Measurements from ENCODE around the gene DDX47.
"Not testable (repeated sequence)": the region's sequence is repeated elsewhere in the genome, so short reads cannot be mapped to it uniquely, and the experiment has no call there.

Gene DDX47

GRCh38 chr12:12823811-12824210, 10.7 kb downstream of the DDX47 start:
- DNase-seq = no peak

DNA sequence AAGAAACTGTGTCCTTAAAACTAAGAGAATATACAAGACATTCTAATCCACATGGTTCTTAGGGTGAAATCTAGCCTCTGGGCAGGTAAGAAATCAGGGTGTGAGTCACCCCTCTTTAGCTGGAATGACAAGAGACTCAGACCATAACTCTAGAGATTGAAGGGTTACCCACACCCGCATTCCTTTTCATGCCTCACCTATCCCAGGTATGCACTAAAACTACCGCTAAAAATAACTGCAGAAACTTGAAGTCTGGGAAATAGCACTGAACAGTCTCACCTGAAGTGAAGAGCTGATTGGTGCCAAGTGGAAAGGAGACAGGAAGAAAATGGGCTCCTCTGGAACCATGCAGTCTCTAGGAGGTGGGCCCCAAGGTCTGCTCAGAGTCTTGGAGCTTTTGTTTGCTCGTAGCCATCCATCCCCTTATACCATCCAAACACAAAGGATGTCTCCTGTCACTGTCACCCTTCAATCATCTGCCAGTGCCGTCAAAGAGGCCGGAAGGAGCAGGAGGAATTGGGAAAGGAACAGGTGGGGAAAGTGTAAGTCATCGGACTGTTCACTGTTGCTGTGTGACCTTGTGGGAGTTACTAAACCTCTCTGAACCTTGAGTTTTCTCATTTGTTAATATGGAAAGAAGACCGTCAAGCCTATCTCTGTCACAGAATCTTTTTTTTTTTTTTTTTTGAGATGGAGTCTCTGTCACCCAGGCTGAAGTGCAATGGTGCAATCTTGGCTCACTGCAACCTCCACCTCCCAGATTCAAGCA, 22.4 kb downstream of the DDX47 start:
- no peak for DNase-seq

- DNase-seq = no peak
Observed at GRCh38 chr12:12836571-12836970, 23.4 kb downstream of the DDX47 start.

- no peak for DNase-seq
Observed at GRCh38 chr12:12837025-12837812, 24.1 kb downstream of the DDX47 start.

- no peak for DNase-seq
Observed at GRCh38 chr12:12837813-12838153, 24.6 kb downstream of the DDX47 start.

- no peak for DNase-seq
Observed at GRCh38 chr12:12839003-12839395, 25.9 kb downstream of the DDX47 start.

GRCh38 chr12:12839439-12839838, 26.3 kb downstream of the DDX47 start:
- DNase-seq = not testable (repeated sequence)

- DNase-seq = peak; percentile 26
Observed at GRCh38 chr12:12839873-12840579, 26.9 kb downstream of the DDX47 start.

DNA sequence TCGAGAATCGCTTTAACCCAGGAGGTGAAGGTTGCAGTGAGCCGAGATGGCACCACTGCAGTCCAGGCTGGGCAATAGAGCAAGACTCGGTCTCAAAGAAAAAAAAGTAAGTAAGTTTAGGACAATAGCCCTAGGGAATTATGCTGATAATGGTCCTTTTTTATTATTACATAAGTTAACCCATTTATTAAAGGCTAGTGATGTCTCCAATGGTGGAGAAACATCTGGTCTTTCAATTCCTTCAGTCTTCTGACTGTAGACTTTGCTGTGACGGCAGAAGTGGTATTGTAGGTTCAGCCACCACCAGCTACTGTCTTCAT, 27.4 kb downstream of the DDX47 start:
- DNase-seq = no peak

GRCh38 chr12:12841428-12841827, 28.3 kb downstream of the DDX47 start:
- DNase-seq = not testable (repeated sequence)

GRCh38 chr12:12845794-12846243, 32.7 kb downstream of the DDX47 start:
- no peak for DNase-seq

DNA sequence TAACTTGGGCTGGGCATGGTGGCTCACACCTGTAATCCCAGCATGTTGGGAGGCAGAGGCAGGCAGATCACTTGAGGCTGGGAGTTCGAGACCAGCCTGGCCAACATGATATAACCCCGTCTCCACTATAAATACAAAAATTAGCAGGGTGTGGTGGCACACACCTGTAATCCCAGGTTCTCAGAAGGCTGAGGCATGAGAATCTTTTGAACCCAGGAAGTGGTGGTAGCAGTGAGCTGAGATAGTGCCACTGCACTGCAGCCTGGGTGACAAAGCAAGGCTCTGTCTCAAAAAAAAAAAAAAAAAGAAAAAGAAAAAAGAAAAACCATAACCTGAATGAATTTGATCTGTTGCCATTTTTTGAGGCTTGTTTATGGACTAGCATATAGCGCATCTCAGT, 33.6 kb downstream of the DDX47 start:
- DNase-seq = not testable (repeated sequence)

DNA sequence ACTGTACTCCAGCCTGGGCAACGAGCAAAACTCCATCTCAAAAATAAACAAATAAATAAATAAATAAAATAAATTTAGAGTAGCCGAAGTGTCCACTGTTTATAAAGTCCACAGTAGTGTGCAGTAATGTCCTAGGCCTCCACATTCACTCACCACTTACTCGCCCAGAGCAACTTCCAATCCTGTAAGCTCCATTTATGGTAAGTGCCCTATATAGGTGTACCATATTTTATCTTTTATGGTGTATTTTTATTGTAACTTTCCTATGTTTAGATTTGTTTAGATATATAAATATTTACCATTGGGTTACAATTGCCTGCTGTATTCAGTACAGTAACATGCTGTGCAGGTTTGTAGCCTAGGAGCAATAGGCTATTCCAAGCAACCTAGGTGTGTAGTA, 40.3 kb downstream of the DDX47 start:
- no peak for DNase-seq

DNA sequence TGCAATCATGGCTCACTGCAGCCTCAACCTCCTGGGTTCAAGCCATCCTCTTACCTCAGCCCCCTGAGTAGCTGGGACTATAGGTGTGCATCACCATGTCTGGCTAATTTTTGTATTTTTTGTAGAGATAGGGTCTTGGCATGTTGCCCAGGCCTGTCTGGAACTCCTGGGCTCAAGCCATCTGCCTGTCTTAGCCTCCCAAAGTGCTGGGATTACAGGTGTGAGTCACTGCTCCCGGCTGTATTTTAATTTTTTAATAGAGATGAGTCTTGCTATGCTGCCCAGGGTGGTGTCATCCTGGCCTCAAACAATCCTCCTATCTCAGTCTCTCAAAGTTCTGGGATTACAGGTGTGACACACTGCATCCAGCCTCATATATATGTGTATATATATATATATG, 46.5 kb downstream of the DDX47 start:
- no peak for DNase-seq

DNA sequence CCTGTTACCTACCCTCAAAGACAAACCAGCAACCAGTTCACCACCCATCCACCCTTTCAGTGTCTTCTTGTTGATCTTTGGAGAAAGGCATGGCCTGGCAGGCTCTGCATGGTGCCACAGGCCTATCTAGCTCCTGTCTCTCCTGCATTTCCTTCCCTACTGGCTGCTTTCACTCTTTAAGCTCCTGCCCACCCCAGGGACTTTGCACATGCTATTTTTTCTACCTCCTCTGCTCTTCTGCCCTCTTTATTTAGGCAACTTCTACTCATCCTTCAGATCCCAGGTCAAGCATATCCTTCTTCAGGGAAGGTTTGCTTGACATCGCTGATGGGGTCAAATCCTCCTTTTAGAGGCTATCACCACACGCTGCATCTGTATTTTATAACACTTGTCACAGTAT, 51.1 kb downstream of the DDX47 start:
- DNase-seq = no peak

GRCh38 chr12:12868477-12869235, 55.5 kb downstream of the DDX47 start:
- no peak for DNase-seq

- DNase-seq = no peak
Observed at GRCh38 chr12:12870465-12870864, 57.3 kb downstream of the DDX47 start.

DNA sequence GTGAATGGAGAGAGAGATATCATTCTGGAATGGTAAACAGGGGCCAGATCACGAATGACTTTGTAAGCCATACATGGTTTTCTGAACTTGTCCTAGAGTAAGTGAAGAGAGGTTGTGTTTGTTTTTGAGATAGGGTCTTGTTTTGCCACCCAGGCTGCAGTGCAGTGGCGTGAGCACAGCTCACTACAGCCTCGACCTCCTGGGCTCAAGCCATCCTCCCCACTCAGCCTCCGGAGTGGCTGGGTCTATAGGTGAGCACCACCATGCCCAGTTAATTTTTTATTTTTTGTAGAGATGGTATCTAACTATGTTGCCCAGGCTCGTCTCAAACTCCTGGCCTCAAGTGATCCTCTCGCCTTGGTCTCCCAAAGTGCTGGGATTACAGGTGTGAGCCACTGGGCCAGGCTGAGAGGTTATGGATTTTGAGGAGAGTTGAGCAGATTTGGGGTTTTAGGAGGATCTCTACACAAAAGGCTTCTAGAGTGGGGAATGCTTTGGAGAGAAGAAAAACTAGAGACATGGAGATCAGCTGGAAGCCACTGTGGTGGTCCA, 58.5 kb downstream of the DDX47 start:
- no peak for DNase-seq

GRCh38 chr12:12872139-12872933, 59.2 kb downstream of the DDX47 start:
- no peak for DNase-seq

DNA sequence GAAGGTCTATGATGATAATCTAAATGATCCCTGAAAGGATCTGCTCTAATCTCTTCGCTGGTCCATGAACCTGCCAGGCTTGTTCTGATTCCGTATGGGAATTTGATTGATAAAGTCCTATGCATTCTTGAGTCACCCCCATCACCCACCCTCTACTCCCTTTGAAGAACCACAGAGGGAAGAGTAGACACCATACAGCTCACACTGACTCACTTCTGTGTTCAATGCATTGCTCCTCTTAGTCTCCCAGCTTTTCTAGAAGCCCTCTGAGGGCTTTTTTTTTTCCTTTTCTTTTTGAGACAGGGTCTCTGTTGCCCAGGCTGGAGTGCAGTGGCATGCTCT, 59.8 kb downstream of the DDX47 start:
- no peak for DNase-seq

DNA sequence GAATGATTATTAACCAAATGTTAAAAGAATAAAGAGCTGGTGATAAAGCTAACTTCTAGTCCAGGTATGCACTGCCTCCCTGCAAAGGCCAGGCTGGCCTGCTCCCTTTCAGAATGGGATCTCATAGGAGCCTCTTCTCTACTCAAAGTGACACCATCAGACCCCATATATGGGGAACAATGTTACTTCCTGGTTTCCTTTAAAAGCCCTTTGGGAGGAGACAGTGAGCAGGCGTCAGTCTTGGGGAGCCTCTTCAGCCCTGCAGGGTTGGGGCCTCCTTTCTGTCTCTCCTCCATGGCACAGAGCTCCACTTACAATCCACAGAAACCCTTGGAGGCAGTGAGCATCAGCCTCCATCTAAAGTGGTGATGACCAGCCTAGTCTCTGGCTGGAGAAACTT, 60.9 kb downstream of the DDX47 start:
- no peak for DNase-seq

- DNase-seq = not testable (repeated sequence)
Observed at GRCh38 chr12:12875301-12875700, 62.2 kb downstream of the DDX47 start.

All from 8988T (cell line).